HG03139 (cell line): ENCODE results near the gene FBXO11.
"Not testable (repeated sequence)": the region's sequence is repeated elsewhere in the genome, so short reads cannot be mapped to it uniquely, and the experiment has no call there.

Experiments
- ATAC-seq: cut with Tn5 transposase; IDR thresholded peaks from one replicate; pipeline ENCODE4 v1.9.1; 2021; ENCODE audit not compliant: unreplicated experiment

Gene FBXO11

GRCh38 chr2:47899915-47900816, 6.1 kb downstream of the FBXO11 start:
- no peak for ATAC-seq

- ATAC-seq, result no peak
These were observed 8.2 kb downstream of the FBXO11 start for GRCh38 chr2:47897883-47898731.

DNA sequence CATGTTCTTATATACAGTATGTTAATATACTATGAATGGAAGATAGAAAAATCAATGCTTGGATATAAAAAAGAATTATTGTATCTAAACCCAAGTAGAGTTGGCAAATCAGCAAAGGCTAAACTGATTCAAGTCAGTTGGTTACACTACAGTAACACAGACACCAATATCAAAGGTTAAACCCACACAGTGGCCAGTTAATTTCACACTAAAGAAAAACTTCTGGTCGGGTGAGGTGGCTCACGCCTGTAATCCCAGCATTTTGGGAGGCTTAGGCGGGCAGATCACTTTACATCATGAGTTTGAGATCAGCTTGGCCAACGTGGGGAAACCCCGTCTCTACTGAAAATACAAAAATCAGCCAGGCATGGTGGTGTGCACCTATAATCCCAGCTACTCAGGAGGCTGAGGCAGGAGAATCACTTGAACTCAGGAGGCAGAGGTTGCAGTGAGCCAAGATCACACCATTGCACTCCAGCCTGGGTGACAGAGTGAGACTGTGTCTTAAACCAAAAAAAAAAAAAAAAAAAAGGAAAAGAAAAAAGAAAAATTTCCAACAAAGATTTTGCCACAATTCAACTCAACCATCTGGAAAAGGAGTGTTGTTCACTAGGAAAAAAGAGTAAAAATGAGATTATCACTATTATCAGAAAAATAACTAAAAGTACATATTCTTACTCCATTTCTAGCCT, 9.0 kb downstream of the FBXO11 start:
- ATAC-seq, result not testable (repeated sequence)

GRCh38 chr2:47896450-47896968, 9.8 kb downstream of the FBXO11 start:
- no peak for ATAC-seq

DNA sequence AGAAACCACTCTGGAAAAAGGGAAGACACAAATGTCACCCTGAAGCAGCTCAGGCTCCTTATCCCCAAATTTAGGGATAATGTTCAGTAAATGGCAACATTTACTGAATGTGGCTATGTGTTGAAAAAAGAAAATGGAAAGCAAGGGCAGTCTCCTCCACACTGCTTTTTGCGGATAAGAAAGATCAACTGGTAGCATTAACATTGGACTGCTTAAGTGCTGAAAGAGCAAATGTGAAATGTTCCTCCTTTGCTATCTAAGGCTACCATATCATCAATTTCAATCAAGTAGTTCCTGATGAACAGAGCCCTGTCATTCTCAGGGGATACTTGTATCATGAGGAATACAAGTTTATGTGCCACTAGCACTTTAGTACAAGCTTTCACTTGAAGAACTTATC, 12.5 kb downstream of the FBXO11 start:
- ATAC-seq, result no peak

DNA sequence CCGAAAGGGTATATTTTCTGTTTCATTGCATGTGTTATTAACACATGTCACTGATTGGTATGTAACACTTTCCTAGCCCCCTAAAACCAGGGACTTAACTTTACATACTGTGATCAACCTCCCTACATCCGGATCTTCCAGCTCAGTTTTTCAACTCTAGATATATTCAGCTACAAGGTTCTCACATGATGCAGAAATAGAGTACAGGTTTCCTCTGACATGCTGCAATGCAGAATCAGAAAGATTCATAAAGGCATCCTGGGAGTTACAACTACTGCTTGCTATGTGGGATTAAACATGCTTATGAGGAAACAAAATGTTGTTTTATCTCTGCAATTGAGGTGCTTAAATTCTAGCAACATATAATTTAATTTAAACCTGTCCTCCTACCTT, 14.0 kb downstream of the FBXO11 start:
- no peak for ATAC-seq

DNA sequence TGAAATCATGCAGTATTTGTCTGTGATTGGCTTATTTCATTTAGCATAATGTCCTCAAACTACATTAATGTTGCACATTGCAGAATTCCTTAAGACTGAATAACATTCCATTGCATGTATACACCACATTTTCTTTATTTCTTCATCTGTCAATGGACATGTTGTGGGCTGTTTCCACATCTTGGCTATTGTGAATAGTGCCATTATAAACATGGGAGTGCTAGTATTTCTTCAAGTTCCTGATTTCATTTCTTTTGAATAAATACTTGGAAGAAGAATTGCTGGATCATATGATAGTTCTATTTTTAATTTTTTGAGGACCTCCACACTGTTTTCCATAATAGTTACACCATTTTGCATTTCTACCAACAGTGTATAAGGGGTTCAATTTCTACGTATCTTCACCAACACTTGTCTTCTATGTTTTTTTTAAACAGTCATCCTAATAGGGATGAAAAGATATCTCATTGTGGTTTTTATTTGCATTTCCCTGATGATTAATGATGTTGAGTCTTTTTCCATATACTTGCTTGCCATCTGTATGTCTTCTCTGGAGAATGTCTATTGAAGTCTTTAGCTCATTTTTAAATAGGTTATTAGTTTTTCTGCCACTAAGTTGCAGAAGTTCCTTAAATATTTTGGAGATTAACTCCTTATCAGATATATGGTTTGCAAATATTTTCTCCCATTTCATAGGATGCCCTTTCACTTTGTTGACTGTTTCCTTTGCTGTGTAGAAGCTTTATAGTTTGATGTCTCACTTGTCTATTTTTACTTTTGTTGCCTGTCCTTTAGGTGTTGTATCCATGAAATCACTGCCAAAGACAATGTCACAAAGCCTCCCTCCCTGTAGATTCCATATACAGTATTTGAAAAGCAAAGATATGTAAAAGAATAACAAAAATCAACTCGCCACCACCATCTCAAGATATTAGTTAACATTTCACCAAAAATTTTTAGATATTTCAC, 14.6 kb downstream of the FBXO11 start:
- no peak for ATAC-seq

GRCh38 chr2:47890711-47891368, 15.5 kb downstream of the FBXO11 start:
- no peak for ATAC-seq

- no peak for ATAC-seq
These were observed 17.6 kb downstream of the FBXO11 start for GRCh38 chr2:47888581-47889280.

- no peak for ATAC-seq
These were observed 29.4 kb downstream of the FBXO11 start for GRCh38 chr2:47876912-47877311.

DNA sequence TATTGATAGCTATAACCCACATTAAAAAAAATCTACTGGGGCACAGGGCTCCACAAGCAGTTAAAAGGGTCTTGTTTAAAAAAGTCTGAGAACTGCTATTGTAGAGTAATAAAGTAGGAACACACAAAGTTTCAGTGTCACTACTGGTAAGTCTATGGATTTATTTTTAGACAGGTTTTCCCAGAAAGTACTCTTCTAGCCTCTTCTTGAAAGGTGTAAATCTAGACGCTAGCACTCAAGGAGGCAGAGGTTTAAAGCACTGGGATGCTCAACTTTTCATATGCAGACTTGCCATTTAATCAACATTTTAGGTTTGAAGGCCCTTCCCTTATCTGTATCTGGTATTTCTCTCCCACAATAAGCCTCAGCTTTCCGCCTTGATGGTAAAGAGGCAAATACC, 33.4 kb downstream of the FBXO11 start:
- ATAC-seq, result no peak

GRCh38 chr2:47870641-47871540, 35.4 kb downstream of the FBXO11 start:
- no peak for ATAC-seq

GRCh38 chr2:47869859-47870595, 36.3 kb downstream of the FBXO11 start:
- ATAC-seq, result no peak

DNA sequence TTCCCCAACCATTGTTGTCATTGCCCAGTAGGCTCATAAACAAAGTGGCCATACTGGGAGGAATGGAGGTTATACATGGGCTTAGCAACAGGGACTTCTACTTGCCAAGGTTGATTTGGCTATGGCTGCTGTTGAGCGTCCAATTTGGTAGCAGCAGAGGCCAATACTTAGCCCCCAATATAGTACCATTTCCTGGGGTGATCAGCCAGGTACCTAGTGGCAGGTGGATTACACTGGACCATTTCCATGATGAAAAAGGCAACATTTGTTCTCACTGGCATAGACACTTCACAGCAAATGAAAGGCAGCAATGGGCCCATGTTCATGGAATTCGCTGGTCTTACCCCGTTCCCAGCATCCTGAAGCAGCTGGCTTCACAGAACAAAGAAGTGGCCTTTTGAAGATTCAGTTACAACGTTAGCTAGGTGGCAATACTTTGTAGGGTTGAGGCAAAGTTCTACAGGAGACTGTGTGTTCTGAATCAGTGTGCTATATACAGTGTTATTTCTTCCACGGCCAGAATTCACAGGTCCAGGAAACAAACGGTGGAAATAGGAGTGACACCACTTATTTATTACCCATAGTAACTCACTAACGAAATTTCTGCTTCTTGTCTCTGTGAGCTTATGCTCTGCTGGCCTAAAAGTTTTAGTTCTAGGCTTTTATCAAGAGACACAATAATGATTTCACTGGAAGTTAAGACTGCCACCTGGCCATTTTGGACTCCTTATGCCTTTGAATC, 37.5 kb downstream of the FBXO11 start:
- no peak for ATAC-seq

DNA sequence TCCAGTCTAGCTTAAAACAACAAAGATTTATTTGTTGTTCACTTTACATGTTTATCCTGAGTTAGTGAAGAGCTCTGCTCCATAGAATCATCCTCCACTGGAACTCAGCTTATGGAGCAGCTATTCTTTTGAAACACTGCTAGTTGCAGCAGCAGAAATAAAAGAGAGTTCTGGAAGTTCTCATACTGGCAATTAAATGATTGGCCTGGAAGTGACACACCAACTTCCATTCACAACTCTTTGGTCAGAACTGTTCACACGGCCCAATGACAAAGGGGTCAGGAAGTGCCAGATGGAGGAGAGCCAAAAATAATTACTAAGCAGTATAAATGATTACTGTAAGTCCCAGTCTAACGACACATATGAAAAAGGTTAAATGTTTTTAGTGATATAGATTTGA, 39.1 kb downstream of the FBXO11 start:
- no peak for ATAC-seq

DNA sequence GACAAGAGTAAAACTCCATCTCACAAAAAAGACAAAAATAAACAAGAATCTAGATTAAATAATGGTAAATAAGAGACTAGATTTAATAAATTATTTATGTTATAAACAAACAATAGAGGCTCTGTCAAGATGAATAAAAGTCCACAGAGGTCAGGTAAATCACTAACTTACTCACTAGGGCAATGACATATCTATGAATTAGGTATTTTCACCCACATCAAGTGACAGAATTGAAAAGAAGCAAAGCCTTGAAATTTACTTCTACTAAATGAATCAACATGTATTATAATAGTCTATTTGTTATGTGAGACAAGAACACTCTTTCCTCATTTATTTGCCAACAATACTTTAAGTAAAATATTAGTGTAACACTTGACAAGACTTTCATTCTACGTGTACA, 41.7 kb downstream of the FBXO11 start:
- no peak for ATAC-seq

- ATAC-seq, result no peak
These were observed 43.3 kb downstream of the FBXO11 start for GRCh38 chr2:47862949-47863348.
